Body of pancreas (tissue), 4 donors: ENCODE data around the gene ST3GAL5. TPM values are rescaled to one million over a fixed set of nuclear protein-coding genes. Genes with fewer than 3 reads are reported as not detected.

Experiments
- ATAC-seq: fragments of 150-250 bp; one replicate; pipeline ENCODE4 v1.9.1; 2016
- DNase-seq, 4 donors: peaks; one replicate each; pipeline ENCODE4 v3.0.0-alpha.2; 2019
- H3K27ac ChIP-seq, 4 donors: fragments of 200-600 bp; sonication (generic); 1 replicate in 3 of 4; 2 replicates in 1 of 4; pipeline versions ENCODE4 v1.5.1 to v1.6.1; 2016 to 2019; ENCODE audit warnings: mild to moderate bottlenecking in 1 of 4, mixed read lengths in 1 of 4, moderate library complexity in 1 of 4
- H3K27me3 ChIP-seq, 2 donors: fragments of 200-600 bp; sonication (generic); one replicate each; pipeline ENCODE4 v1.6.0; 2016; ENCODE audit warnings: mild to moderate bottlenecking in 1 of 2
- H3K36me3 ChIP-seq, 2 donors: fragments of 200-600 bp; sonication (generic); replicated peaks in 1 of 2; 2 replicates each; pipeline ENCODE4 v1.5.1; 2016; ENCODE audit warnings: low read depth in 2 of 2; ENCODE audit not compliant: insufficient read depth in 1 of 2
- H3K4me1 ChIP-seq: fragments of 200-600 bp; sonication (generic); one replicate; pipeline ENCODE4 v1.6.0; 2016
- H3K4me3 ChIP-seq, 2 donors: fragments of 200-600 bp; sonication (generic); 1 replicate in 1 of 2; 2 replicates in 1 of 2; pipeline ENCODE4 v1.5.1; 2016 to 2019
- H3K9me3 ChIP-seq, 3 donors: fragments of 200-600 bp; sonication (generic); 1 replicate in 2 of 3; 2 replicates in 1 of 3; pipeline ENCODE4 v1.5.1; 2016
- POLR2A ChIP-seq, 3 donors: fragments of 450-650 bp; IDR thresholded peaks; one replicate each; pipeline ENCODE4 v1.6.1; 2016; ENCODE audit warnings: antibody characterized with exemption in 3 of 3, mild to moderate bottlenecking in 2 of 3
- WGBS, 2 donors: methylation state at CpG; one replicate each; pipeline ENCODE4 v1.1.5; 2017; 5-methylcytosine and 5-hydroxymethylcytosine counted together
- intact Hi-C: fragments of 100-400 bp; cut with DNase I; formaldehyde crosslinking; loops from one replicate; pipeline ENCODE4 v1.15.1; 2023
- total RNA-seq, 2 donors: library from RNA; depleted of rRNA; stranded (reverse); fragments of >200 nt; gene quantifications; one replicate each; pipeline ENCODE4 v1.1.0, GENCODE V29; 2016
- TF ChIP-seq, protein P1 (sequence below), 7 experiments: fragments of 450-650 bp in 4 of 7; fragments of 200-600 bp in 3 of 7; sonication (generic) in 3 of 7; IDR thresholded peaks; one replicate each; pipeline ENCODE4 v1.5.1; 2016 to 2019; ENCODE audit warnings: antibody characterized with exemption in 7 of 7

Gene ST3GAL5
- total RNA-seq, 2 donors from 2014 or later: 8.6 to 18.8 TPM

DNA sequence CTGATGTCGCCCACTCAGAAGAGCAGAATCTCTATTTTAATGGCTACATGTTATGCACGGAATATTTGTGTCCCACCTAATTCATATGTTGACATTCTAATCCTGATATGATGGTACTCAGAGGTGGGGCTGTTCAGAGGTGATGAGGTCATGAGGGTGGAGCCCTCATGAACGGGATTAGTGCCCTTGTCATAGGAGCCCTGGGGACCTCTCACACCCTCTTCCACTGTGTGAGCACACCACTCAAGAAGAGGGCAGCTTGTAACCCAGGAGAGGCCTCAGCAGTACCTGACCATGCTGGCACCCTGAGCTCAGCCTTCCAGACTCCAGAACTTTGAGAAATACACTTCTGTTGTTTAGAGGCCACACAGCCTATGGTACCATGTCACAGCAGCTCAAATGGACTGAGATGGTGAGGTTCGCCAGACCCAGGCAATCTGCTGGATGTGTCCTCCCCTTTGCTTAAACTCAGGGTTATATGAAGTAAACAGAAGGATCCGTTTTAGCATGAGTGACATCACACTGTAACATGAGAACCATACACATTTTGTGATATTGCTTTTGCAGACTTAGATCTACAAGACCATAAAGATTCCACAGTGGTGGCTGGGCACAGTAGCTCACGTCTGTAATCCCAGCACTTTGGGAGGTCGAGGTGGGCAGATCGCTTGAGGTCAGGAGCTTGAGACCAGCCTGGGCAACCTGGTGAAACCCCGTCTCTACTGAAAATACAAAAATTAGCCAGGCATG lies 86.3 kb downstream of the ST3GAL5 start:
- intact Hi-C loops: no loop called here
- Histone ChIP-seq H3K9me3 (no peaks in the 10 kb centered on the region), H3K4me1 (peaks cover 14% of the 10 kb centered on the region), H3K36me3 (no peaks in the 10 kb centered on the region), H3K4me3 (no peak overlapping the region), H3K27ac (no peak overlapping the region), H3K27me3 (no peaks in the 10 kb centered on the region)
- ATAC-seq (no peak), DNase-seq (peak in 1 of 4 donors; percentile 4)
- 77 to 84% methylated on average over 8 to 9 of the region's 9 CpGs for WGBS, 2 donors
- no peak for TF ChIP-seq POLR2A (IDR thresholded peaks at IDR 0.05)
- TF ChIP-seq, protein P1, sequence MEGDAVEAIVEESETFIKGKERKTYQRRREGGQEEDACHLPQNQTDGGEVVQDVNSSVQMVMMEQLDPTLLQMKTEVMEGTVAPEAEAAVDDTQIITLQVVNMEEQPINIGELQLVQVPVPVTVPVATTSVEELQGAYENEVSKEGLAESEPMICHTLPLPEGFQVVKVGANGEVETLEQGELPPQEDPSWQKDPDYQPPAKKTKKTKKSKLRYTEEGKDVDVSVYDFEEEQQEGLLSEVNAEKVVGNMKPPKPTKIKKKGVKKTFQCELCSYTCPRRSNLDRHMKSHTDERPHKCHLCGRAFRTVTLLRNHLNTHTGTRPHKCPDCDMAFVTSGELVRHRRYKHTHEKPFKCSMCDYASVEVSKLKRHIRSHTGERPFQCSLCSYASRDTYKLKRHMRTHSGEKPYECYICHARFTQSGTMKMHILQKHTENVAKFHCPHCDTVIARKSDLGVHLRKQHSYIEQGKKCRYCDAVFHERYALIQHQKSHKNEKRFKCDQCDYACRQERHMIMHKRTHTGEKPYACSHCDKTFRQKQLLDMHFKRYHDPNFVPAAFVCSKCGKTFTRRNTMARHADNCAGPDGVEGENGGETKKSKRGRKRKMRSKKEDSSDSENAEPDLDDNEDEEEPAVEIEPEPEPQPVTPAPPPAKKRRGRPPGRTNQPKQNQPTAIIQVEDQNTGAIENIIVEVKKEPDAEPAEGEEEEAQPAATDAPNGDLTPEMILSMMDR (IDR thresholded peaks at IDR 0.05): no peak

DNA sequence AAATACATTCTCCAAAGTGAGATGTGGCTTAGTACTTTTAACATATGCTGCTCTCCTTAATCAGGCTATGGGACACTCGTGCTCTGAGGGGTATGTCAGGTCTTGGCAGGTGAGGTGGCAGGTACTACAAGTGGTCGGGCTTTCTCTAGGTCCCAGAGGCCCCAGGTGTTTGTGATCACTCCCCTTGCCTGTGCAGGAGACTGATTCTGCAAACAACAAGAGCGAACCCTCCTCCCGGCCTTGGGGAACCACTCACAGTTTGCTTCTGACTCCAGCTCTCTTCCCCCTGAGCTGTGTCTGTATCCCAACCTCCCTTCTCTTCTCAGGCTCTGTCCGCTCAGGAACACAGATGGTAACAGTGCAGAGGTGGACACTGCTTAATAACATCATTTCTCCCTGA lies 86.9 kb downstream of the ST3GAL5 start:
- H3K27ac ChIP-seq: no peak overlapping the region
- ATAC-seq (no peak), DNase-seq (no peak)
- H3K9me3 ChIP-seq: no peaks in the 10 kb centered on the region
- intact Hi-C loops: no loop called here
- TF ChIP-seq, protein P1 (IDR thresholded peaks at IDR 0.05): no peak
- TF ChIP-seq POLR2A (IDR thresholded peaks at IDR 0.05): no peak
- H3K4me1 ChIP-seq: peaks cover 11% of the 10 kb centered on the region
- no peak overlapping the region for H3K4me3 ChIP-seq
- WGBS, 2 donors: 85 to 92% methylated on average over 5 of the region's 5 CpGs
- no peaks in the 10 kb centered on the region for H3K36me3 ChIP-seq
- H3K27me3 ChIP-seq: no peaks in the 10 kb centered on the region

DNA sequence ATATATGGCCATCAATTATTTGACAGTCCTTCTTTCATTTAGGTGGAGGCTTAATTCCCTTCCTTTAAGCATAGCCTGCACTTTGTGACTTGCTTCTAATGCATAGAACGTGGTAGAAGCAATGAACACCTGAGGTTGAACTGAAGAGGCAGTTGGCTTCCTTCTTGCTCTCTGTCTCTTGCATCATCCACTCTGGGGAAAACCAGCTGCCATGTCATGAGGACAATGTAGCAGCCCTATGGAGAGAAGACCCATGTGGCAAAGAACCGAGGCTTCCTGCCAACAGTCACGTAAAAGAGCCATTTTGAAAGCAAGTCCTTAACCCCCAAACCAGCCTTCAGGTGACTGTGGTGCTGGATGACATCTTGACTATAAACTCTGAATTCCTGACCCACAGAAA lies 88.2 kb downstream of the ST3GAL5 start:
- ATAC-seq: no peak
- intact Hi-C loops: no loop called here

DNA sequence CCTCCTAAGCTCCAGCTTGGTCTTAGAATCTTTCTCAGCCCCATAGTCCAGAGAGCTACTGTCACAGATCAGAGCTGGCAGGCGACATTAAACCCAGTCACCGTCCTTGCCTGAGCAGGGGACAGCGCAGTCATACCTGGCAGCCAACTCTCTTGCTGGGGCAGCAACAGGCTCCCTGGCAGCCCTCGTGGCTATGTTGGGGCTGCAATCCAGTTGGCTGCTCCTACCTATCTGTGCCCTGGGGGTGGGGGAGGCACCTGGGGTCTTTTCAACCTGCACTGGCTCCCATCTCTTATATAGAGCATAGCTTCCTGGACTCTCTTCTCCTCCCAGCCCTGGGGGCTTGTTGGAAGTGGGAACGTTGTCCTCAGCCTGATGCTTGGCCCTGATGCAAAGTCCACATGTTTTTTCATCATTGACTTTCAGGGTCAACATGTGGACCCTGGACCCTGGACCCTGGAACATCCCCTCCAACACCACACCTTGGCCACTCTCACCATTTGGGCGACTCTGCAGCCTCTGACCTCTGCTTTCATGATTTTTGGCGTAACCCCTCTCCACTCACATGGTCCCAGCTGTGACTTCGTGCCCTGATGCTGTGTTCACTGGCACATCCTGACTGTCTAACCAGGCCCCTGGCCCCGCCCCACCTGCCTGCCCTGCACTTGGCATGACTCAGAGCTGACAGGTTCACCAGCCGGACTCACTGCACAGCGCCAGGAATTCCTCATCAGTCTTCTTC lies 89.4 kb downstream of the ST3GAL5 start:
- DNase-seq: peak in 2 of 4 donors; percentile 9 to 57
- no peaks in the 10 kb centered on the region for H3K36me3 ChIP-seq
- H3K27me3 ChIP-seq: no peaks in the 10 kb centered on the region
- ATAC-seq: no peak
- H3K4me3 ChIP-seq: no peak overlapping the region
- H3K4me1 ChIP-seq: peaks cover 5% of the 10 kb centered on the region
- WGBS, 2 donors: 43 to 63% methylated on average over 11 of the region's 11 CpGs
- no peaks in the 10 kb centered on the region for H3K9me3 ChIP-seq
- TF ChIP-seq POLR2A (IDR thresholded peaks at IDR 0.05): no peak
- TF ChIP-seq, protein P1 (IDR thresholded peaks at IDR 0.05): no peak
- no peak overlapping the region for H3K27ac ChIP-seq
- intact Hi-C loops: no loop called here

More for the DNA sequence above, 88.2 kb downstream of the ST3GAL5 start:
- Histone ChIP-seq H3K36me3 (no peaks in the 10 kb centered on the region), H3K27me3 (no peaks in the 10 kb centered on the region), H3K4me1 (no peaks in the 10 kb centered on the region), H3K27ac (no peak overlapping the region), H3K9me3 (no peaks in the 10 kb centered on the region), H3K4me3 (no peak overlapping the region)
- TF ChIP-seq POLR2A (IDR thresholded peaks at IDR 0.05): no peak
- TF ChIP-seq, protein P1 (IDR thresholded peaks at IDR 0.05): no peak
- 85 to 94% methylated on average over 3 of the region's 3 CpGs for WGBS, 2 donors
- peak in 1 of 4 donors; percentile 4 for DNase-seq
